Epithelial cell of prostate (primary cell): ENCODE results near the gene DIP2A.
"Not testable (repeated sequence)": the region's sequence is repeated elsewhere in the genome, so short reads cannot be mapped to it uniquely, and the experiment has no call there.

Source experiments
- DNase-seq: peaks from one replicate; pipeline ENCODE4 v3.0.0-alpha.2; 2011; ENCODE audit warnings: low read depth, low spot score
- H3K27ac ChIP-seq: fragments of 450-650 bp; 2 replicates; pipeline ENCODE4 v1.5.1; 2017; ENCODE audit warnings: mild to moderate bottlenecking

DIP2A gene

GRCh38 chr21:46516068-46516467, 57.4 kb downstream of the DIP2A start:
- no peak for DNase-seq
- no peak overlapping the region for H3K27ac ChIP-seq

- H3K27ac ChIP-seq = no peak overlapping the region
- no peak for DNase-seq
Measured at GRCh38 chr21:46517361-46517760, 58.7 kb downstream of the DIP2A start.

- H3K27ac ChIP-seq = no peak overlapping the region
- DNase-seq = no peak
Measured at GRCh38 chr21:46518983-46519583, 60.4 kb downstream of the DIP2A start.

GRCh38 chr21:46527393-46527792, 68.7 kb downstream of the DIP2A start:
- not testable (repeated sequence) for DNase-seq, H3K27ac ChIP-seq

- DNase-seq = no peak
- H3K27ac ChIP-seq = no peak overlapping the region
Measured at GRCh38 chr21:46527801-46528200, 69.1 kb downstream of the DIP2A start.

- no peak for DNase-seq
- H3K27ac ChIP-seq = no peak overlapping the region
Measured at GRCh38 chr21:46532080-46532479, 73.4 kb downstream of the DIP2A start.

- DNase-seq = no peak
- no peak overlapping the region for H3K27ac ChIP-seq
Measured at GRCh38 chr21:46537026-46537425, 78.3 kb downstream of the DIP2A start.

- no peak for DNase-seq
- no peak overlapping the region for H3K27ac ChIP-seq
Measured at GRCh38 chr21:46538262-46538661, 79.6 kb downstream of the DIP2A start.

- no peak overlapping the region for H3K27ac ChIP-seq
- DNase-seq = no peak
Measured at GRCh38 chr21:46538851-46539666, 80.4 kb downstream of the DIP2A start.

GRCh38 chr21:46540087-46540710, 81.5 kb downstream of the DIP2A start:
- no peak for DNase-seq
- no peak overlapping the region for H3K27ac ChIP-seq

GRCh38 chr21:46542588-46543124, 84.0 kb downstream of the DIP2A start:
- no peak for DNase-seq
- no peak overlapping the region for H3K27ac ChIP-seq

- H3K27ac ChIP-seq = no peak overlapping the region
- DNase-seq = no peak
Measured at GRCh38 chr21:46543306-46543705, 84.6 kb downstream of the DIP2A start.

- DNase-seq = no peak
- no peak overlapping the region for H3K27ac ChIP-seq
Measured at GRCh38 chr21:46544003-46544402, 85.3 kb downstream of the DIP2A start.

- no peak for DNase-seq
- H3K27ac ChIP-seq = peak overlapping the region; percentile 75
Measured at GRCh38 chr21:46544824-46545223, 86.1 kb downstream of the DIP2A start.

- peak; percentile 69 for DNase-seq
- H3K27ac ChIP-seq = peak overlapping the region; percentile 75
Measured at GRCh38 chr21:46545363-46545762, 86.7 kb downstream of the DIP2A start.

GRCh38 chr21:46545911-46546310, 87.2 kb downstream of the DIP2A start:
- H3K27ac ChIP-seq = peak overlapping the region; percentile 75
- no peak for DNase-seq

- DNase-seq = no peak
- no peak overlapping the region for H3K27ac ChIP-seq
Measured at GRCh38 chr21:46546799-46547198, 88.1 kb downstream of the DIP2A start.

GRCh38 chr21:46549650-46550049, 91.0 kb downstream of the DIP2A start:
- DNase-seq = no peak
- H3K27ac ChIP-seq = no peak overlapping the region

GRCh38 chr21:46550116-46550941, 91.6 kb downstream of the DIP2A start:
- no peak overlapping the region for H3K27ac ChIP-seq
- no peak for DNase-seq

GRCh38 chr21:46551636-46552241, 93.0 kb downstream of the DIP2A start:
- H3K27ac ChIP-seq = no peak overlapping the region
- no peak for DNase-seq
